PC-9 (cell line): ENCODE results near the gene SLIT1. TPM values are rescaled to one million over a fixed set of nuclear protein-coding genes. Genes with fewer than 3 reads are reported as not detected.

Source experiments
- BruUV-seq: library from RNA; stranded (reverse); fragments of 400-500 nt; replicated peaks from 2 replicates; lab custom pipeline; 2021; lab: Mats Ljungman, UMichigan
- CTCF ChIA-PET: fragments of 300-600 bp; sonication (Branson Sonifier 250); formaldehyde crosslinking; loops from one replicate; lab custom pipeline; 2022; ENCODE audit warnings: antibody characterized with exemption; lab: Charles Lee
- POLR2A ChIA-PET: fragments of 300-600 bp; sonication (Branson Sonifier 250); formaldehyde crosslinking; loops from one replicate; lab custom pipeline; 2022; ENCODE audit warnings: antibody characterized with exemption; ENCODE audit not compliant: unreplicated experiment; lab: Charles Lee
- DNase-seq, 2 experiments: peaks; one replicate each; pipeline versions ENCODE4 v3.0.0 to v3.0.0-alpha.2; 2015 to 2022; ENCODE audit warnings: mixed read lengths in 1 of 2
- H2AFZ ChIP-seq: fragments of 200-600 bp; sonication (generic); 2 replicates; pipeline ENCODE4 v1.8.1; 2017; ENCODE audit warnings: antibody characterized with exemption
- H3F3A ChIP-seq: fragments of 200-600 bp; sonication (generic); 2 replicates; pipeline ENCODE4 v1.8.1; 2017; ENCODE audit warnings: antibody characterized with exemption, mild to moderate bottlenecking, low read depth; ENCODE audit not compliant: insufficient read depth
- H3K27ac ChIP-seq: fragments of 200-600 bp; sonication (generic); 2 replicates; pipeline ENCODE4 v1.6.1; 2016; ENCODE audit warnings: mixed run types
- H3K27me3 ChIP-seq: fragments of 200-600 bp; sonication (generic); 2 replicates; pipeline ENCODE4 v1.6.1; 2016; ENCODE audit warnings: low read depth, mixed run types; ENCODE audit not compliant: insufficient read depth
- H3K36me3 ChIP-seq: fragments of 200-600 bp; sonication (generic); 2 replicates; pipeline ENCODE4 v1.6.1; 2016; ENCODE audit warnings: low read depth, mixed run types
- H3K4me1 ChIP-seq: fragments of 200-600 bp; sonication (generic); replicated peaks from 2 replicates; pipeline ENCODE4 v1.6.1; 2016; ENCODE audit warnings: mixed run types; ENCODE audit not compliant: insufficient read depth
- H3K4me2 ChIP-seq: fragments of 200-600 bp; sonication (generic); 2 replicates; pipeline ENCODE4 v1.6.1; 2017; ENCODE audit warnings: mixed run types
- H3K4me3 ChIP-seq: fragments of 200-600 bp; sonication (generic); 2 replicates; pipeline ENCODE4 v1.6.1; 2016; ENCODE audit warnings: mixed run types
- H3K79me2 ChIP-seq: fragments of 200-600 bp; sonication (generic); 2 replicates; pipeline ENCODE4 v1.6.1; 2017; ENCODE audit warnings: low read depth, mixed run types
- H3K9me2 ChIP-seq: fragments of 200-600 bp; sonication (generic); 2 replicates; pipeline ENCODE4 v1.8.1; 2017; ENCODE audit warnings: mild to moderate bottlenecking; ENCODE audit not compliant: insufficient read depth
- H3K9me3 ChIP-seq: fragments of 200-600 bp; sonication (generic); 2 replicates; pipeline ENCODE4 v1.8.1; 2016; ENCODE audit warnings: low read depth; ENCODE audit not compliant: insufficient read depth
- H4K20me1 ChIP-seq: fragments of 200-600 bp; sonication (generic); 2 replicates; pipeline ENCODE4 v1.8.1; 2017; ENCODE audit not compliant: insufficient read depth
- EZH2 ChIP-seq: fragments of 200-600 bp; sonication (generic); IDR thresholded peaks from 2 replicates; pipeline ENCODE4 v1.8.0; 2017; ENCODE audit warnings: antibody characterized with exemption, low read depth
- intact Hi-C: fragments of 100-400 bp; cut with micrococcal nuclease; formaldehyde crosslinking; loops from one replicate; pipeline ENCODE4 v1.10.0; 2022; ENCODE audit not compliant: unreplicated experiment
- total RNA-seq: library from RNA; stranded (reverse); gene quantifications from 2 replicates; pipeline ENCODE4 v1.2.3, GENCODE V29; 2021
- TF ChIP-seq, protein P1 (sequence below): fragments of 200-600 bp; sonication (generic); conservative IDR thresholded peaks from 2 replicates; pipeline ENCODE4 v1.6.1; 2017; ENCODE audit warnings: mixed run types, antibody characterized with exemption, mild to moderate bottlenecking, moderate library complexity

The SLIT1 gene
- total RNA-seq, 1 experiment from 2014 or later: not detected

DNA sequence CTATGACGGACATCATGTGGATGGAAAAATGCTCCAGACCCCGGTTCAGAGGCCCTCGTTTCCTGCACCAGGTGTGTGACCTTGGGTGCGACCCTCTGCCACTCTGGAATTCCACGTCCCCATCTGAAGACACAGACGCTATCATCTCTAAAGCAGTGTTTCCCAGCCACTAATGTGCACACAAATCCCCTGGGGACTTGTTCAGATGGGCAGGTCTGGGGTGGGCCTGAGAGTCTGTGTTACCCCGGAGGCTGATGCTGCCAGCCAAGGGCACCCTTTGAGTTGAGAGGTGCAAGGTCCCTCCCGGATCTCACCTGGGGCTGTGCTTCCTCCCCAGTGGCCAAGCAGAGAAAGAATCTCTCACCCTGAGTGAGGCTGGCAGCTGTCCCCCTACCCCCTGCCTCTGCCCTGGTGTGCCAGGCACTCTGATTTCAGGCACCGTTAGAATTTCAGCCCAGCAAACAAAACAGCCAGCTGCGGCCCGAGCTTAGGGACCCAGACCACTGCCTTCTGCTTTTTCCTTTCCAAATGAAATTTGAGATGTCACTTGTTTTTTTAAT, 90.0 kb downstream of the SLIT1 start:
- H3K4me3 ChIP-seq: no peak overlapping the region
- no TSS peak for BruUV-seq
- no peak overlapping the region for H3K27ac ChIP-seq
- DNase-seq: no peak
- no peak overlapping the region for H2AFZ ChIP-seq
- no peaks in the 10 kb centered on the region for H4K20me1 ChIP-seq
- H3K4me1 ChIP-seq: no peaks in the 10 kb centered on the region
- no peaks in the 10 kb centered on the region for H3K9me2 ChIP-seq
- CTCF ChIA-PET: interaction anchor here (0.6 kb wide), 1 partner anchor 580 kb away, joined by 3 read pairs; no protein-coding TSS in a partner anchor
- TF ChIP-seq, protein P1, sequence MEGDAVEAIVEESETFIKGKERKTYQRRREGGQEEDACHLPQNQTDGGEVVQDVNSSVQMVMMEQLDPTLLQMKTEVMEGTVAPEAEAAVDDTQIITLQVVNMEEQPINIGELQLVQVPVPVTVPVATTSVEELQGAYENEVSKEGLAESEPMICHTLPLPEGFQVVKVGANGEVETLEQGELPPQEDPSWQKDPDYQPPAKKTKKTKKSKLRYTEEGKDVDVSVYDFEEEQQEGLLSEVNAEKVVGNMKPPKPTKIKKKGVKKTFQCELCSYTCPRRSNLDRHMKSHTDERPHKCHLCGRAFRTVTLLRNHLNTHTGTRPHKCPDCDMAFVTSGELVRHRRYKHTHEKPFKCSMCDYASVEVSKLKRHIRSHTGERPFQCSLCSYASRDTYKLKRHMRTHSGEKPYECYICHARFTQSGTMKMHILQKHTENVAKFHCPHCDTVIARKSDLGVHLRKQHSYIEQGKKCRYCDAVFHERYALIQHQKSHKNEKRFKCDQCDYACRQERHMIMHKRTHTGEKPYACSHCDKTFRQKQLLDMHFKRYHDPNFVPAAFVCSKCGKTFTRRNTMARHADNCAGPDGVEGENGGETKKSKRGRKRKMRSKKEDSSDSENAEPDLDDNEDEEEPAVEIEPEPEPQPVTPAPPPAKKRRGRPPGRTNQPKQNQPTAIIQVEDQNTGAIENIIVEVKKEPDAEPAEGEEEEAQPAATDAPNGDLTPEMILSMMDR: no peak
- TF ChIP-seq EZH2: no peak
- POLR2A ChIA-PET: no interaction called here
- intact Hi-C loops: no loop called here
- no peaks in the 10 kb centered on the region for H3K9me3 ChIP-seq
- peaks cover 97% of the 10 kb centered on the region for H3K27me3 ChIP-seq
- H3K4me2 ChIP-seq: no peak overlapping the region
- H3F3A ChIP-seq: no peaks in the 10 kb centered on the region
- no peaks in the 10 kb centered on the region for H3K79me2 ChIP-seq
- no peaks in the 10 kb centered on the region for H3K36me3 ChIP-seq

- no peak for TF ChIP-seq EZH2
- TF ChIP-seq, protein P1: no peak
- Histone ChIP-seq H3K9me2 (no peaks in the 10 kb centered on the region), H3K9me3 (no peaks in the 10 kb centered on the region), H3K36me3 (no peaks in the 10 kb centered on the region), H2AFZ (no peak overlapping the region), H4K20me1 (no peaks in the 10 kb centered on the region), H3K79me2 (no peaks in the 10 kb centered on the region), H3K4me1 (no peaks in the 10 kb centered on the region), H3K4me3 (no peak overlapping the region), H3K4me2 (no peak overlapping the region), H3F3A (no peaks in the 10 kb centered on the region), H3K27me3 (peaks cover 68% of the 10 kb centered on the region), H3K27ac (no peak overlapping the region)
- no peak for DNase-seq
- CTCF ChIA-PET: interaction anchor here (0.5 kb wide), 1 partner anchor 450 kb away, joined by 3 read pairs; no protein-coding TSS in a partner anchor
- POLR2A ChIA-PET: no interaction called here
- intact Hi-C loops: no loop called here
- BruUV-seq: no TSS peak
Measured at GRCh38 chr10:97090644-97091043, 95.1 kb downstream of the SLIT1 start.

- intact Hi-C loops: no loop called here
- ChIA-PET CTCF (interaction anchor here (0.5 kb wide), 1 partner anchor 449 kb away, joined by 3 read pairs; no protein-coding TSS in a partner anchor), POLR2A (interaction anchor here (0.6 kb wide), 1 partner anchor 1163 kb away, joined by 3 read pairs; no protein-coding TSS in a partner anchor)
- DNase-seq: no peak
- no TSS peak for BruUV-seq
- no peaks in the 10 kb centered on the region for H3K9me2 ChIP-seq
- H3K79me2 ChIP-seq: no peaks in the 10 kb centered on the region
- H3K4me2 ChIP-seq: no peak overlapping the region
- no peak overlapping the region for H3K27ac ChIP-seq
- no peaks in the 10 kb centered on the region for H3F3A ChIP-seq
- H2AFZ ChIP-seq: no peak overlapping the region
- H3K36me3 ChIP-seq: no peaks in the 10 kb centered on the region
- H4K20me1 ChIP-seq: no peaks in the 10 kb centered on the region
- TF ChIP-seq EZH2: no peak
- TF ChIP-seq, protein P1: no peak
- H3K27me3 ChIP-seq: peaks cover 62% of the 10 kb centered on the region
- H3K4me1 ChIP-seq: no peaks in the 10 kb centered on the region
- no peaks in the 10 kb centered on the region for H3K9me3 ChIP-seq
- no peak overlapping the region for H3K4me3 ChIP-seq
Measured at GRCh38 chr10:97090035-97090434, 95.7 kb downstream of the SLIT1 start.
